ENCODE data around the gene SEH1L.

DNA sequence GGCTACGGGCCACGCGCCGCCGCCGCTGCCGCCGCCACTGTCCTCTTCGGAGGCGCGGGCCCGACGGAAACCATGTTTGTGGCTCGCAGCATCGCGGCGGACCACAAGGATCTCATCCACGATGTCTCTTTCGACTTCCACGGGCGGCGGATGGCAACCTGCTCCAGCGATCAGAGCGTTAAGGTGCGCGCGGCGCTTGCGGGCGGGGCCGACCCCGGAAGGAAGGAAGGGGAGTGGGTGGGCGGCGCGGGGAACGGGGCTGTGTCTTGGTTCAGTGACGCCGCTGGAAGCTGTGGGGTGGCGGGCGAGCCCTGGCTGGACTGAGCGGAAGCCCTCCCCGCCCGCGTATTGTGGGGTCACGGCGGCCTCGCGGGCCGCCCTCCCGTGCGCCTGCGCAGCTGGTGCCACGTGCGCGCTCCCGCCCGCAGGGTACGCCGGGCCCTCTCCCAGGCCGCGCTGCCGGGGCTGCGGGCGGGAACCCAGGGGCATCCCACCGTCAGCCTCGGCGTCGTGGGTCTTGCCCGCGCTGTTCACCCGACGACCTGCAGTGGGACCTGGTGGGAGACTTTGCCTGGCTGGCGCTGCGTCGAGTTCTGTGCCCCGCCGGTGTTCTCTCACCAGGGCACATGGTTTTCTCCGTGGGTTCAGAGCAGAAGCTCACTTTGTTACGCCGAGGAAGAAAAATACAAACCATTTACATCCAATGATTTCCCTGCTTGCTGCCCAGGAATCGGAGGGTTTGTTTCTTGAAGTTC is 416 bp downstream of the SEH1L start:
- TF ChIP-seq, protein P1, sequence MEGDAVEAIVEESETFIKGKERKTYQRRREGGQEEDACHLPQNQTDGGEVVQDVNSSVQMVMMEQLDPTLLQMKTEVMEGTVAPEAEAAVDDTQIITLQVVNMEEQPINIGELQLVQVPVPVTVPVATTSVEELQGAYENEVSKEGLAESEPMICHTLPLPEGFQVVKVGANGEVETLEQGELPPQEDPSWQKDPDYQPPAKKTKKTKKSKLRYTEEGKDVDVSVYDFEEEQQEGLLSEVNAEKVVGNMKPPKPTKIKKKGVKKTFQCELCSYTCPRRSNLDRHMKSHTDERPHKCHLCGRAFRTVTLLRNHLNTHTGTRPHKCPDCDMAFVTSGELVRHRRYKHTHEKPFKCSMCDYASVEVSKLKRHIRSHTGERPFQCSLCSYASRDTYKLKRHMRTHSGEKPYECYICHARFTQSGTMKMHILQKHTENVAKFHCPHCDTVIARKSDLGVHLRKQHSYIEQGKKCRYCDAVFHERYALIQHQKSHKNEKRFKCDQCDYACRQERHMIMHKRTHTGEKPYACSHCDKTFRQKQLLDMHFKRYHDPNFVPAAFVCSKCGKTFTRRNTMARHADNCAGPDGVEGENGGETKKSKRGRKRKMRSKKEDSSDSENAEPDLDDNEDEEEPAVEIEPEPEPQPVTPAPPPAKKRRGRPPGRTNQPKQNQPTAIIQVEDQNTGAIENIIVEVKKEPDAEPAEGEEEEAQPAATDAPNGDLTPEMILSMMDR (IDR thresholded peaks at IDR 0.05; ENCODE audit: low read length): no peak
- no peak for TF ChIP-seq EZH2 (optimal IDR thresholded peaks at IDR 0.05; ENCODE audit: low read depth, low read length)
